HUES48 (cell line): ENCODE data around the gene LIAS.

Experiments used
- H3K27ac ChIP-seq: one replicate; pipeline ENCODE4 v1.7.0; 2013; ENCODE audit warnings: low read depth, low read length, inconsistent platforms
- H3K27me3 ChIP-seq: 2 replicates; pipeline ENCODE4 v1.6.1; 2013; ENCODE audit warnings: mild to moderate bottlenecking, low read length; ENCODE audit not compliant: control insufficient read depth, insufficient read depth
- H3K36me3 ChIP-seq: 2 replicates; pipeline ENCODE4 v1.6.1; 2013; ENCODE audit warnings: low read length; ENCODE audit not compliant: control insufficient read depth, insufficient read depth
- H3K4me1 ChIP-seq: 2 replicates; pipeline ENCODE4 v1.6.1; 2013; ENCODE audit warnings: mild to moderate bottlenecking, low read length; ENCODE audit not compliant: control insufficient read depth, insufficient read depth
- H3K4me3 ChIP-seq: 2 replicates; pipeline ENCODE4 v1.5.1; 2013; ENCODE audit warnings: mild to moderate bottlenecking, low read depth, low read length
- H3K9ac ChIP-seq: 2 replicates; pipeline ENCODE4 v1.6.1; 2013; ENCODE audit warnings: mild to moderate bottlenecking, low read depth, low read length, moderate library complexity
- H3K9me3 ChIP-seq: 2 replicates; pipeline ENCODE4 v1.6.1; 2013; ENCODE audit warnings: low read length; ENCODE audit not compliant: control insufficient read depth, insufficient read depth

LIAS gene

DNA sequence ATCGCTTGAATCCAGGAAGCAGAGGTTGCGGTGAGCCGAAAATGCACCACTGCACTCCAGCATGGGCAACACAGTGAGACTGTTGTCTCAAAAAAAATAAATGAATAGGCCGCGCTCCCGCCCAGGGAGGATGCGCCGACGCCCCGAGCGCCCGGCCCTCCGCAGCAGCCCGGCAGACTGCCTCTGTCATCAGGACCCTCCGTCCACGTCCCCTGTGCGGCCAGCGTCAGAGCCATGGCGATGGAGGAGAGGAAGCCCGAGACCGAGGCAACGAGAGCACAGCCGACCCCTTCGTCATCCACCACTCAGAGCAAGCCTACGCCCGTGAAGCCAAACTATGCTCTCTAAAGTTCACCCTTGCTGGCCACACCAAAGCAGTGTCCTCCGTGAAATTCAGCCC lies 21.4 kb downstream of the LIAS start:
- no peak overlapping the region for H3K27ac ChIP-seq
- H3K4me3 ChIP-seq: no peak overlapping the region
- no peaks in the 10 kb centered on the region for H3K27me3 ChIP-seq
- peaks cover 17% of the 10 kb centered on the region for H3K36me3 ChIP-seq
- no peak overlapping the region for H3K9ac ChIP-seq
- H3K4me1 ChIP-seq: no peaks in the 10 kb centered on the region
- H3K9me3 ChIP-seq: no peaks in the 10 kb centered on the region

DNA sequence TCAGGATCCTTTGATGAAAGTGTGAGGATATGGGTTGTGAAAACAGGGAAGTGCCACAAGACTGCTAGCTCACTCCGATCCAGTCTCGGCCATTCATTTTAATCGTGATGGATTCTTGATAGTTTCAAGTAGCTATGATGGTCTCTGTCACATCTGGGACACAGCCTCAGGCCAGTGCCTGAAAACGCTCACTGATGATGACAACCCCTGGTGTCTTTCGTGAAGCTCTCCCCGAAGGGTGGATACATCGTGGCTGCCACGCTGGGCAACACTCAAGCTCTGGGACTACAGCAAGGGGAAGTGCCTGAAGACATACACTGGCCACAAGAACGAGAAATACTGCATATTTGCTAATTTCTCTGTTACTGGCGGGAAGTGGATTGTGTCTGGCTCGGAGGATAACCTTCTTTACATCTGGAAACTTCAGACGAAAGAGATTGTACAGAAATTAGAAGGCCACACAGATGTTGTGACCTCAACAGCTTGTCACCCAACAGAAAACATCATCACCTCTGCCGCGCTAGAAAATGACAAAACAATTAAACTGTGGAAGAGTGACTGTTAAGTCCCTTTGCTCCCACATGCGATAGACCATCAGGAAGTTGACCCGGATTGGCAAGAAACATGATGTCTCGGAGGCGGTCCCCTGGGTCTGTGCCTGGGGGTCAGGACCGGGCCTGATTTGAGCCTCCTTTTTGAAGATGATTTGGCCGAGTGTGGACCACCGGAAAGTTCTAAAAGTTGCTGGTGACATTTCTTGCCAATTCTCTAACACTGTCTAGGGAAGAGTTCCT lies 22.2 kb downstream of the LIAS start:
- Histone ChIP-seq H3K36me3 (peaks cover 14% of the 10 kb centered on the region), H3K9ac (no peak overlapping the region), H3K27ac (no peak overlapping the region), H3K27me3 (no peaks in the 10 kb centered on the region), H3K4me1 (no peaks in the 10 kb centered on the region), H3K4me3 (no peak overlapping the region), H3K9me3 (no peaks in the 10 kb centered on the region)

DNA sequence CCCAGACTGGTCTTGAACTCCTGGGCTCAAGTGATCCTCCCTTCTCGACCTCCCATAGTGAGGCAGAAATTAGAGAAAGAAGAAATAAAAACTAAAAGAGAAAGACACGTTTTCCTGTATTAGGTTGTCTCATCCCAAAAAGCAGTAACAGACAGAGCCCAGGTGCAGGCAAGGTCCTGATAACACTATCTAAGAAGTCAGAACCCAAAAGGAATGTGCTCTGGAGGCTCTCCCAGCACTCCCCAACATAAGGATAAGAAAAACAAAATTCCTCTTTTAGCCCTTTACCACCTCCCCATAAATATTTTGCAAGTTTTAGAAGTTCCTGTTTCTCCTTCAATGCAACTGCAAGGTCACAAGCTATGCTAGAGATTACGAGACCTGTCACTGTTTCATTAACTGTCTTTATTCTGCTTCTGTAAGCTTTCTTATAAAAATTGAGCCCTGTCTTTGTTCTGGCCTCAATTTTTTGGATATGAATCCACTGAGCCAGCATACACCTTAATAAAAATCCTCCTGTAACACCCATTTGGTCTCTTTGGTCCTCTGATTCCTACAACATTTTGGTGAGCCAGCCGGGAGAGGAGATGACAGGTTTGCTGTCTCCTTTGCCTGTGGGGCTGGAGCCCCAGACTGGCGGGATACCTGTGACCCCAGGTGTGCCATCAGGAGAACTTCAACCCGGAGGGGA lies 25.9 kb downstream of the LIAS start:
- no peaks in the 10 kb centered on the region for H3K4me1 ChIP-seq
- H3K27me3 ChIP-seq: no peaks in the 10 kb centered on the region
- H3K9me3 ChIP-seq: no peaks in the 10 kb centered on the region
- no peaks in the 10 kb centered on the region for H3K36me3 ChIP-seq
- H3K4me3 ChIP-seq: no peak overlapping the region
- no peak overlapping the region for H3K27ac ChIP-seq
- H3K9ac ChIP-seq: no peak overlapping the region

- Histone ChIP-seq H3K4me1 (no peaks in the 10 kb centered on the region), H3K27ac (no peak overlapping the region), H3K27me3 (no peaks in the 10 kb centered on the region), H3K36me3 (no peaks in the 10 kb centered on the region), H3K9me3 (no peaks in the 10 kb centered on the region), H3K4me3 (no peak overlapping the region), H3K9ac (no peak overlapping the region)
Measured at GRCh38 chr4:39486221-39486804, 27.5 kb downstream of the LIAS start.

DNA sequence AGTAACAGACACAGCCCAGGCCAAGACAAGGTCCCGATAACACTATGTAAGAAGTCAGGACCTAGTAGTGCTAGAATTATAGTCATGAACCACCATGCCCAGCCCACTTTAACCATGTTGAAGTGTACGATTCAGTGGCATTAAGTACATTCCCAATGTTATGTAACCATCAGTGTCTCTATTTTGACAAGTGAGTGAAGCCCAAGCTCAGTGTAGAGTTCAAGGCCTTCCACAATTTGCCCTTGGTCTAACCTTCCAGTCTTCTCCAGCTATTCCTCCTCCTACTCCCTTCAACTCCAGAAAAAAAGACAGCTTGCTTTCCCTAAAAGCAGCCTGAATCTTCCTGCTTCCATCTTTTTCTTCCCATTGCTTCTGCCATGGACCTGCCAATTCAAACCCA lies 31.5 kb downstream of the LIAS start:
- H3K27me3 ChIP-seq: no peaks in the 10 kb centered on the region
- H3K4me1 ChIP-seq: no peaks in the 10 kb centered on the region
- no peak overlapping the region for H3K27ac ChIP-seq
- no peaks in the 10 kb centered on the region for H3K9me3 ChIP-seq
- no peak overlapping the region for H3K9ac ChIP-seq
- H3K4me3 ChIP-seq: no peak overlapping the region
- no peaks in the 10 kb centered on the region for H3K36me3 ChIP-seq

GRCh38 chr4:39494354-39494753 lies 35.5 kb downstream of the LIAS start:
- Histone ChIP-seq H3K4me3 (no peak overlapping the region), H3K9ac (no peak overlapping the region), H3K4me1 (no peaks in the 10 kb centered on the region), H3K9me3 (no peaks in the 10 kb centered on the region), H3K36me3 (peaks cover 14% of the 10 kb centered on the region), H3K27me3 (no peaks in the 10 kb centered on the region), H3K27ac (no peak overlapping the region)

- H3K9me3 ChIP-seq: no peaks in the 10 kb centered on the region
- no peaks in the 10 kb centered on the region for H3K27me3 ChIP-seq
- H3K36me3 ChIP-seq: peaks cover 25% of the 10 kb centered on the region
- no peak overlapping the region for H3K4me3 ChIP-seq
- no peak overlapping the region for H3K27ac ChIP-seq
- H3K9ac ChIP-seq: no peak overlapping the region
- H3K4me1 ChIP-seq: no peaks in the 10 kb centered on the region
Measured at GRCh38 chr4:39495446-39496213, 36.8 kb downstream of the LIAS start.

GRCh38 chr4:39497909-39498726 lies 39.3 kb downstream of the LIAS start:
- Histone ChIP-seq H3K27ac (no peak overlapping the region), H3K36me3 (peaks cover 41% of the 10 kb centered on the region), H3K4me1 (no peaks in the 10 kb centered on the region)

GRCh38 chr4:39498727-39499020 lies 39.8 kb downstream of the LIAS start:
- Histone ChIP-seq H3K4me3 (no peak overlapping the region), H3K27me3 (no peaks in the 10 kb centered on the region), H3K36me3 (peaks cover 47% of the 10 kb centered on the region), H3K4me1 (no peaks in the 10 kb centered on the region), H3K9me3 (no peaks in the 10 kb centered on the region), H3K9ac (no peak overlapping the region), H3K27ac (no peak overlapping the region)

More at GRCh38 chr4:39497909-39498726, 39.3 kb downstream of the LIAS start:
- Histone ChIP-seq H3K9ac (no peak overlapping the region), H3K9me3 (no peaks in the 10 kb centered on the region), H3K4me3 (no peak overlapping the region), H3K27me3 (no peaks in the 10 kb centered on the region)

GRCh38 chr4:39502019-39502663 lies 43.3 kb downstream of the LIAS start:
- Histone ChIP-seq H3K27ac (no peak overlapping the region), H3K36me3 (peaks cover 78% of the 10 kb centered on the region), H3K9me3 (no peaks in the 10 kb centered on the region), H3K9ac (no peak overlapping the region), H3K4me1 (no peaks in the 10 kb centered on the region), H3K4me3 (no peak overlapping the region), H3K27me3 (no peaks in the 10 kb centered on the region)
